ENCODE results near the gene NKD2.

Gene NKD2

DNA sequence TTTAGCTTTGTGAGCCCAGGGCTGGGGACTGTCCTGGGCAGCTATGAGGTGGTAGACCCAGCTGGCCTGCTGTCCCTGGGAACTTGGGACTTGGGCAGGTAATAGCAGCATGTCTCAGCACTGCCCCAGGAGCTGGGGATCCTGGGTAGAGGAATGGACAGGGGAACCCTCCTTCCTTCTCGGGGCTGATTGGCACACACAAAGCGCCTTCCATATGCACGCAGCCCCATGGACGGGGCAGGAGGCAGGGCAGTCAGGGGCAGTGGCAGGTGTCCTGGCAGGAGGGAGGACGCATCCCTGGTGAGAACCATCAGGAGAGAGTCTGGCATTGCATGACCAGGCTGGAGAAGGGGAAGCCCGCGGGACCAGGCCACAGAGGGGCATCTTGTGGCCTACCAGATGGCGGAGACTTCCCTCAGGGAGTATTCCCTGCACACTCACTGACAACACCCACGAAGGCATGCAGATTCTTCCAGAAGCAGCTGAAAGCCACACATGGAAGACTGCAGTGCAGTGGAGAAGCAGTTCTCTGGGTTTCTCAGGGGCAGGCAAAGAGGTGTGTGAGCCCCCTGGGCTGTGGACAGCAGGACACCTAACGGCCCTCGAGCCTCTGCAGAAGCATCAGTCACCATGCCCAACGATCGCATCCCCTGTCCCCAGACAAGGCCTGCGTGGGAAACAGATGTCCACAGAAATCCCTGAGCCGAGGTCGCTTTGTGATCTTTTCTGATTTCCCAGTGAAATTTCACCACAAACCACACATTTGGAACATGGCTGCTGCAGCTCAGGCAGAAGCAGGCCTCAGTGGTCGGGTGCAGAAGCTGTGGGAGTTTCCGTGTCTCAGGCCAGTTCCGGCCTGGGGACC, 7.0 kb upstream of the NKD2 start:
- TF ChIP-seq, protein P1, sequence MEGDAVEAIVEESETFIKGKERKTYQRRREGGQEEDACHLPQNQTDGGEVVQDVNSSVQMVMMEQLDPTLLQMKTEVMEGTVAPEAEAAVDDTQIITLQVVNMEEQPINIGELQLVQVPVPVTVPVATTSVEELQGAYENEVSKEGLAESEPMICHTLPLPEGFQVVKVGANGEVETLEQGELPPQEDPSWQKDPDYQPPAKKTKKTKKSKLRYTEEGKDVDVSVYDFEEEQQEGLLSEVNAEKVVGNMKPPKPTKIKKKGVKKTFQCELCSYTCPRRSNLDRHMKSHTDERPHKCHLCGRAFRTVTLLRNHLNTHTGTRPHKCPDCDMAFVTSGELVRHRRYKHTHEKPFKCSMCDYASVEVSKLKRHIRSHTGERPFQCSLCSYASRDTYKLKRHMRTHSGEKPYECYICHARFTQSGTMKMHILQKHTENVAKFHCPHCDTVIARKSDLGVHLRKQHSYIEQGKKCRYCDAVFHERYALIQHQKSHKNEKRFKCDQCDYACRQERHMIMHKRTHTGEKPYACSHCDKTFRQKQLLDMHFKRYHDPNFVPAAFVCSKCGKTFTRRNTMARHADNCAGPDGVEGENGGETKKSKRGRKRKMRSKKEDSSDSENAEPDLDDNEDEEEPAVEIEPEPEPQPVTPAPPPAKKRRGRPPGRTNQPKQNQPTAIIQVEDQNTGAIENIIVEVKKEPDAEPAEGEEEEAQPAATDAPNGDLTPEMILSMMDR (IDR thresholded peaks at IDR 0.05; ENCODE audit: borderline replicate concordance, insufficient read depth, low read depth, low read length), result no peak
- H3K4me3 ChIP-seq (ENCODE audit: low read depth, low read length), result no peak overlapping the region

DNA sequence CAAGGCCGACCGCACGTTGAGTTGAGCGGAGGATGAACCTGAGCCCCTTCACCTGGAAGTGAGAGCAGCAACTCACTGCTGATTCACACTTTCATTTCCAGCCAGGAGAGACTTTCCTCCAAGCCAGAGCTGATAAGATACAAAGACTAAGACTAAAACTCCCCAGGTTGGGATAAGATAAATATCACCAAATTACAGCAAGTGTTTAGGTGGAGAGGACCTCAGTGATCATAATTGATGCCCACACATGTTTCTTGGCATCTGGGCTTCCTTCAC, 6.4 kb upstream of the NKD2 start:
- TF ChIP-seq, protein P1 (IDR thresholded peaks at IDR 0.05; ENCODE audit: borderline replicate concordance, insufficient read depth, low read depth, low read length), result no peak
- H3K4me3 ChIP-seq (ENCODE audit: low read depth, low read length), result no peak overlapping the region

DNA sequence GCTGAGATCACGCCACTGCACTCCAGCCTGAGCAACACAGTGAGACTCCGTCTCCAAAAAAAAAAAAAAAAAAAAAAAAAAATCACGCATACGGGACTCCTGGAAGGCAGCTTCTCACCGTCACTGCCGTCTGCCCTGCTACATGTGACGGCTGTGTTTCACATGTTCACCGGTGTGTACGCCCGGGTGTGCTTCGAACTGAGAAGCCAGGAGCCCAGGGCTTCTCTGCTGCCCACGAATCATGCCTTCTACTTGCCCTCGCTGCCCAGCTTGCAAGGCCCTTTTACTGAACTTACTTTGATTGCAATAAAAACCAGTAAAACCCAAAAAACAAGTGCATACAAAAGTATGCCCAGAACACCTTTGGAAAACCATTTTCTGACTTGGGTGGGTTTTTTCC, 5.8 kb upstream of the NKD2 start:
- TF ChIP-seq, protein P1 (IDR thresholded peaks at IDR 0.05; ENCODE audit: borderline replicate concordance, insufficient read depth, low read depth, low read length), result no peak
- no peak overlapping the region for H3K4me3 ChIP-seq (ENCODE audit: low read depth, low read length)

DNA sequence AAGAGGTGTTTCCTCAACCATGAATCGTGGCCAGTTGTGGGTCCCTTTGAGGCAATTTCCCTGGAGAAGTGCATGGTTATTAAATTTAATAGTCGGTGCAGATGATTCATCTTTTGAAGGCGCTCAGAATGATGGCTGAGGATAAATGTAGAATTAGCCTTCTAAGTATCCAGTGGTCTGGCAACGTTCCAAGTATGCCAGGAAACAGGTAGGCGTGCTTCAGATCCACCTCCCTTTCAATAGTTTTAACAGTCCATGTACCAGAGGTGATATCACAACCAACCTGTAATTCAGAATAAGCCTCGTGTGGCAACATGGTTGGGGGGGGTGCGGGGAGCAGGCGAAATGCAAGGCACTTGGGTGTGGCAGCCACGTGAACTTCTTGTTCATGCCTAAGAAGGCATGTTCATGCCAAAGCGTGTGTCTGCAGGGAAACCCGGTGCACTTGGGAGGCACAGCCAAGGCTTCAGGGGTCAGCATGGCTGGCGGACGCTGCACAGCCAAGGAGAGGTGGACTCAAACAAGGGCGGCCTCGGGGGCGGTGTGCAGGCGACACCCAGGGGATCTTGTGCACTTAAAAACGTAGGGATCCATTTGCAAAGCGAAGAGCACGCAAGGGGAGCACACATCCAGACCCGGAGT, 5.2 kb upstream of the NKD2 start:
- TF ChIP-seq, protein P1 (IDR thresholded peaks at IDR 0.05; ENCODE audit: borderline replicate concordance, insufficient read depth, low read depth, low read length), result no peak
- H3K4me3 ChIP-seq (ENCODE audit: low read depth, low read length), result no peak overlapping the region

DNA sequence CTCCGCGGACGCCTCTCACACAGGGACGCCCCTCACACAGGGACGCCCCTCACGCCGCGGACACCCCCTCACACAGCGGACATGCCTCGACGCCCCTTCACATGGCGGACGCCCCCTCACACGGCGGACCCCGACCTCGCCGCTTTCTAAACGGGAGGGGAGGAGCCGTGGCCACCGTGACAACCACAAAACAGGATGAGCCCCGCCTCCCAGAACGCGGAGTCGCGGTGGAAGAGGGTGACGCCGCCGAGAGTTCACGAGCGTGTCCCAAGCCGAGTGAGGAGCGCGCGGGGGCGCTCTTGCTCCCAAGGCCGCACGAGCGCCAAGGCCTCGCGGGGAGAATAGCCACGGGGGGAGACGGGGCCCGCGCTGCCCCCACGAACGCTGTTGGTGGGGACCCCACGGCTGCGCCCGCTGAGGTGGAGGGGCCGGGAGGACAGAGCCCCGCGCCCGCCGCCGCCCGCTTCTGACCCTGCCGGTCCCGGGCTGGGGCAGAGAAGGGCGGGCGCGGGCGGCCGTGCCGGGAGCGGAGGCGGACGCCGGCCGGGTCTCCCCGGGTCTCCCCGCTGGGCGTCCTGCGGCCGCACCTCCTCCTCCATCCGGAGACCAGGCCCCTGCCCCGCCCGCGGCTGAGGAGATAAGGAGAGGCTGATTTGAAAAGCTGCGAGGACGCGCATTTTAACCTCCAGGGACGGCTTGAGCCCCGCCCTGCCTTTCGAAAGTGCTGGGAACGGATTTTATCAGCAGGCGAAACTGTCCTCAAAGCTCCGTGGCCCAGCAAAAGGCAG, 3.9 kb upstream of the NKD2 start:
- no peak overlapping the region for H3K4me3 ChIP-seq (ENCODE audit: low read depth, low read length)
- TF ChIP-seq, protein P1 (IDR thresholded peaks at IDR 0.05; ENCODE audit: borderline replicate concordance, insufficient read depth, low read depth, low read length), result peak; percentile 36; the same call in 1 of the 2 replicates

DNA sequence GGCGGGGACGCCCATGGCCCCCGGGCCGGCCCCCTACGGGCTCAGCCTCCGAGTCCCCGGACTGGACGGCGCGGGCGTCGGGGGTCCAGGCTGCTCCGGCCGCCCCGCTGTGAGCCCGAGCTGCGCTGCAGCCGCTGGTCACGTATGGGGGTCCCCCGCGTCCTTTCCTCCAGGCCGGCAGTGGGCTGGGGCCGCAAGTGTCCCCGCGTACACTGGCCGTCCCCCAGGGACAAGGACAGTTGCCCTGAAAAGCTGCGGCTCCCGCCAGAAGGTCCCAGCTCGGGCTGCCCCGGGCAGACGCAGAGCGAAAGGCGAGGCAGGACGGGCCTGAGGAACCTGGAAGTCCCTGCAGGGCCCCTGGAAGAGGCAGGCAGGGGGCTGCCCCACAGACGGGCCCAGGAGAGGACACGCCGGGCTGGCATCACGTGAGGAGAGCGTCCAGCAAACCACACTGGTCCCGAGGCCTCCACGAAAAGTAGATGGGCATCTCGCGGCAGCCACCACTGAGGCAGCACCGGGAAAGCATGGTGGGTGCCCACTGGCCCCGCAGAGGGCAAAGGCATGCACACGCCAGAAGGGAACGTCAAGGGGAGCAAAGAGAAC, 3.3 kb upstream of the NKD2 start:
- TF ChIP-seq, protein P1 (IDR thresholded peaks at IDR 0.05; ENCODE audit: borderline replicate concordance, insufficient read depth, low read depth, low read length), result no peak
- no peak overlapping the region for H3K4me3 ChIP-seq (ENCODE audit: low read depth, low read length)

Data from GM12875 (cell line).